WTC11 (cell line): ENCODE results near the gene ADAT2.

ENCODE experiments used
- ARID4B ChIP-seq: sonication (generic); formaldehyde crosslinking; IDR thresholded peaks from 2 replicates; pipeline ENCODE4 v1.8.0; 2023; ENCODE audit warnings: missing genetic modification reagents, mild to moderate bottlenecking, borderline replicate concordance
- CTCF ChIP-seq: fragments of 200-600 bp; IDR thresholded peaks from 2 replicates; pipeline ENCODE4 v1.8.0; 2022; ENCODE audit warnings: antibody characterized with exemption
- JAZF1 ChIP-seq: fragments of 250-450 bp; sonication (Bioruptor Pico); IDR thresholded peaks from 2 replicates; pipeline ENCODE4 v1.9.0; 2021; ENCODE audit warnings: moderate library complexity, mild to moderate bottlenecking, inconsistent platforms
- MLX ChIP-seq: sonication (generic); formaldehyde crosslinking; IDR thresholded peaks from 2 replicates; pipeline ENCODE4 v1.8.1; 2023; ENCODE audit warnings: mild to moderate bottlenecking, missing genetic modification reagents, moderate library complexity
- PRDM15 ChIP-seq: sonication (generic); formaldehyde crosslinking; IDR thresholded peaks from 2 replicates; pipeline ENCODE4 v1.8.0; 2022; ENCODE audit warnings: missing genetic modification reagents
- SP1 ChIP-seq: sonication (generic); formaldehyde crosslinking; conservative IDR thresholded peaks from 2 replicates; pipeline ENCODE4 v1.8.1; 2022; ENCODE audit warnings: missing genetic modification reagents
- USF2 ChIP-seq: sonication (generic); formaldehyde crosslinking; IDR thresholded peaks from 2 replicates; pipeline ENCODE4 v1.8.1; 2023; ENCODE audit warnings: mild to moderate bottlenecking, missing genetic modification reagents, moderate library complexity
- ZNF138 ChIP-seq: sonication (generic); formaldehyde crosslinking; conservative IDR thresholded peaks from 2 replicates; pipeline ENCODE4 v1.8.1; 2022; ENCODE audit warnings: mild to moderate bottlenecking, moderate library complexity, missing genetic modification reagents
- ZNF263 ChIP-seq: sonication (generic); formaldehyde crosslinking; IDR thresholded peaks from 2 replicates; pipeline ENCODE4 v1.8.1; 2022; ENCODE audit warnings: low read depth, mild to moderate bottlenecking, moderate library complexity, missing genetic modification reagents
- ZNF425 ChIP-seq: fragments of 250-450 bp; sonication (Bioruptor Pico); conservative IDR thresholded peaks from 2 replicates; pipeline ENCODE4 v1.9.0; 2021; ENCODE audit warnings: mild to moderate bottlenecking

- no peak for TF ChIP-seq CTCF
- TF ChIP-seq ZNF263 (CRISPR knock-in tag) = no peak
- no peak for TF ChIP-seq USF2 (CRISPR knock-in tag)
- no peak for TF ChIP-seq ZNF425 (CRISPR knock-in tag)
- TF ChIP-seq ARID4B (CRISPR knock-in tag) = no peak
- TF ChIP-seq MLX (CRISPR knock-in tag) = no peak
- no peak for TF ChIP-seq PRDM15 (CRISPR knock-in tag)
- no peak for TF ChIP-seq JAZF1 (CRISPR knock-in tag)
- no peak for TF ChIP-seq SP1 (CRISPR knock-in tag)
- no peak for TF ChIP-seq ZNF138
Measured at GRCh38 chr6:143451531-143451930, 1.0 kb upstream of the ADAT2 start.
